Activated CD8-positive, alpha-beta T cell treated with anti-CD3 and anti-CD28 coated beads, Interleukin-2, amount 10 ng/mL, durations not matched to agents 7 days and 5 days (primary cell): ENCODE measurements around the gene MXI1. TPM values are rescaled to one million over a fixed set of nuclear protein-coding genes. Genes with fewer than 3 reads are reported as not detected.

Experiments used
- ATAC-seq: fragments of 150-1000 bp; cut with Tn5 transposase; one replicate; pipeline ENCODE4 v1.10.0; 2021; ENCODE audit warnings: moderate library complexity
- CTCF ChIA-PET: fragments of 350-600 bp; sonication (Branson Sonifier 250); formaldehyde crosslinking; loops from one replicate; lab custom pipeline; 2021; ENCODE audit warnings: antibody characterized with exemption; lab: Charles Lee
- POLR2A ChIA-PET: fragments of 350-600 bp; sonication (Branson Sonifier 250); formaldehyde crosslinking; loops from one replicate; lab custom pipeline; 2021; ENCODE audit warnings: antibody characterized with exemption; lab: Charles Lee
- DNase-seq: peaks from one replicate; pipeline ENCODE4 v3.0.0-alpha.2; 2020
- H3K27ac Mint-ChIP-seq: one replicate; pipeline ENCODE4 v1.8.0; 2021; ENCODE audit warnings: mild to moderate bottlenecking, mixed read lengths
- H3K27me3 Mint-ChIP-seq: one replicate; pipeline ENCODE4 v1.8.0; 2021; ENCODE audit warnings: low read depth, mixed read lengths
- H3K36me3 Mint-ChIP-seq: one replicate; pipeline ENCODE4 v1.8.0; 2021; ENCODE audit warnings: low read depth, mixed read lengths
- H3K4me1 Mint-ChIP-seq: one replicate; pipeline ENCODE4 v1.8.0; 2021; ENCODE audit warnings: low read depth, mixed read lengths
- H3K4me3 Mint-ChIP-seq: one replicate; pipeline ENCODE4 v1.8.0; 2021; ENCODE audit warnings: mild to moderate bottlenecking, mixed read lengths
- H3K9me3 Mint-ChIP-seq: one replicate; pipeline ENCODE4 v1.8.0; 2022; ENCODE audit warnings: mixed read lengths; ENCODE audit not compliant: insufficient read depth
- total RNA-seq, 2 experiments: library from RNA; stranded (reverse); gene quantifications; one replicate each; pipeline ENCODE4 v1.2.3, GENCODE V29; 2021

The MXI1 gene
- 10 to 100 TPM; 11.3 to 12.3 TPM for total RNA-seq

DNA sequence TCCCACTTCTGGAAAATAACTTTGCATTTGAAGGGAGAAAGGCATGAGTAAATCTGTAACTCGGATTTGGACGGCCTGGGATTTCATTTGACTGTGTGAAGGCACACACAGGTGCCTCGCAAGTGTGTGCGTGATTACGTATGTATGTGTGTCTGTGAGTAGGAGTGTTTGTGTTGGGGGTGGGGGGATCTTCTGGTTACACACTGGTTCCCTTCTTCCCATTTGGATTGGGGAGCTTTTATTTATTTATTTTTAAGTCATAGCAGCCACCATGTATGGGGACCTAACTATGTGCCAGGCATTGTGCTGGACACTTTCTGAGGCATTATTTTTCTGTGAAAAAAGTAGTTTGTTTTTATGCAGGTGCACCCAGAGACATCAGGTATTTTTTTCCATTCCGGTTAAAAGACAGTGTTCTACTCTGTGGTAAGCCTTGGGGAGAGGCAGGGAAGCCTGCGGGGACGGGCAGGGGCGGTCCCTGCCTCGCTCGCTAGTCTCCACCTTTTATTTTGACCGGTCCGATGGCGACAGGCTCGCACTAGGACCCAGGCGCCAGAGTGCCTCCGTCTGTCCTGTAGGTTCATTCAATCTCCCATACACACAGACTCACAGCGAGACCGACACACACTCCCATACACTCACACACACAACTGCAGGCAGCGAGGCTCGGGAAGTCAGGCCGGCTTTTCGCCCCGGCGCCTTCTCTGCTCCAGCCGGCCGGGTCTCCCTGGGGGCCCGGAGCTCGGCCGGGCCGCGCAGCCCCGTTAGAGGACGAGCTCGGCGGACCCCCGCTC, at the start of gene MXI1:
MXI1 (plus strand) TSS at position 595 of the 794 bp plus-strand sequence. CDS start 204 bp downstream, outside the sequence.
- peak; percentile 17 for ATAC-seq

DNA sequence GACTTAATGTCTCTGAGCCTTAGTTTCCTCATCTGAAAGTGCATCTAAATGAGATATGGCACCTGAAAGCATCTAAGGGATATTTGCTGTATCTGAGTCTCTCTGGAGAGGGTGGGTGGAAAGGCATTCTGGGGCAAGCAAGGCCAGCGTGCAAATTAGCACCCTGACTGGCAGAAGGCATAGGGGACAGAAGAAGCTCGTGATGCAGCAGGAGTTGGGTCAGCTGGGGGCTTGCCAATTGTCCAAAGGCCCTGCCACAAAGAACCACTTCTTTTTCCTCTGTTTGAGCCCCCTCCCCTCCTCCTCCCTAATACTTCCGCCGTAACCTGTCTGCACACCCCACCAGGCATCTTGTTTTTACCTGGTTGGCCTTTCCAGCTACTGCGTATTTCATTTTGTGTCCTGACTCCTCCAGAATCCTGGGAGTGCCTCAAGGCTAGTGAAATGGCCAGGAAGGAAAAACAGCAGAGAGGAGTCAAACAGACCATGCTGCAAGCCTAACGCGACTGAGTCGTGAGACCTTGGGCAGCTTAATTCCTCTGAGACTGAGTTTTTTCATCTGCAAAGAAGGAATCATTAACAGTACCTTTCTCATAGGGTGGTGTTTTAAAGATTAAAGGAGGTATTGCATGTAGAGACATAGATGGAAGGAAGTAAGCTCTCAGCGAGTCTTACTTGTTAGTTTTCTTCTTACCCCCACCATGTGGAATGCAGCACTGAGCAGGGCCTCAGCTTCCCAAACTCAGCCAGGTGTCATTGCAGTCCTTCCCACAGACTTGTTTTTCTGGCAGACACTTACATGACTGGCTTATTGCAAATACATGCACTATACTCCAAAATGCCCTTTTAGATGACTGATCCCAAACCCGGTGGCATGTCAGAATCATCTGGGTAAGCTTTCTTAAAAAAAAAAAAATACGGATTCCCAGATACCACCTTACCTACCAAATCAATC, 49.1 kb upstream of the MXI1 start:
- Mint-ChIP-seq H3K4me3 (no peak overlapping the region), H3K27ac (no peak overlapping the region), H3K27me3 (peaks cover 75% of the 10 kb centered on the region), H3K9me3 (no peaks in the 10 kb centered on the region), H3K4me1 (peaks cover 43% of the 10 kb centered on the region), H3K36me3 (no peaks in the 10 kb centered on the region)
- ATAC-seq (no peak), DNase-seq (no peak)
- CTCF ChIA-PET, result interaction anchor here (0.7 to 1.8 kb wide), 8 partner anchors 10 to 116 kb away, joined by 3 to 12 read pairs (median 4); partner anchors contain the start of gene MXI1
- POLR2A ChIA-PET, result interaction anchor here (0.5 to 1.3 kb wide), 2 partner anchors 9 to 101 kb away, joined by 3 read pairs; no protein-coding TSS in a partner anchor

More for the DNA sequence above, at the start of gene MXI1:
- peaks cover 37% of the 10 kb centered on the region for H3K27me3 Mint-ChIP-seq
- H3K4me1 Mint-ChIP-seq, result peaks cover 27% of the 10 kb centered on the region
- no peaks in the 10 kb centered on the region for H3K36me3 Mint-ChIP-seq
- peak; percentile 58 for DNase-seq
- ChIA-PET CTCF (interaction anchor here (0.6 to 11.5 kb wide), 21 partner anchors 12 to 329 kb away, joined by 3 to 89 read pairs (median 4); partner anchors contain the start of gene SMNDC1), POLR2A (no interaction called here)
- H3K9me3 Mint-ChIP-seq, result no peaks in the 10 kb centered on the region
- peak within 1 kb of the TSS; percentile 70 for H3K27ac Mint-ChIP-seq
- peak within 1 kb of the TSS; percentile 86 for H3K4me3 Mint-ChIP-seq

DNA sequence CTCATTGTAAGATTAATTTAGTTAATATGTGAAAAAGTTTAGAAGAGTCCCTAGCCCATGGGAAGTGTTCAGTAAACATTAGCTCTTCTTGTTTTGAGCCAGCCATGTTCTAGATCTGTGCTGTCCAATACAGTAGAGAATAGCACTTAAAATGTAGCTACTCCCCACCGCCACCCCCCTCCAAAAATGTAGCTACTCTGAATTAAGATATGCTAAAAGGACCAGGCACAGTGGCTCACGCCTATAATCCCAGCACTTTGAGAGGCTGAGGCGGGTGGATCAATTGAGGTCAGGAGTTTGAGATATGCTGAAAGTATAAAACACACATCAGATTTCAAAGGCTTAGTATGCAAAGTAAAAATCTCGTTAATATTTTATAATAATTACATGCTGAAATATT, 47.3 kb upstream of the MXI1 start:
- H3K36me3 Mint-ChIP-seq, result no peaks in the 10 kb centered on the region
- H3K27me3 Mint-ChIP-seq, result peaks cover 73% of the 10 kb centered on the region
- no peak overlapping the region for H3K4me3 Mint-ChIP-seq
- no peak for DNase-seq
- no peaks in the 10 kb centered on the region for H3K9me3 Mint-ChIP-seq
- ChIA-PET CTCF (interaction anchor here (0.8 kb wide), 1 partner anchor 22 kb away, joined by 4 read pairs; no protein-coding TSS in a partner anchor), POLR2A (no interaction called here)
- H3K4me1 Mint-ChIP-seq, result peaks cover 31% of the 10 kb centered on the region
- no peak for ATAC-seq
- no peak overlapping the region for H3K27ac Mint-ChIP-seq

DNA sequence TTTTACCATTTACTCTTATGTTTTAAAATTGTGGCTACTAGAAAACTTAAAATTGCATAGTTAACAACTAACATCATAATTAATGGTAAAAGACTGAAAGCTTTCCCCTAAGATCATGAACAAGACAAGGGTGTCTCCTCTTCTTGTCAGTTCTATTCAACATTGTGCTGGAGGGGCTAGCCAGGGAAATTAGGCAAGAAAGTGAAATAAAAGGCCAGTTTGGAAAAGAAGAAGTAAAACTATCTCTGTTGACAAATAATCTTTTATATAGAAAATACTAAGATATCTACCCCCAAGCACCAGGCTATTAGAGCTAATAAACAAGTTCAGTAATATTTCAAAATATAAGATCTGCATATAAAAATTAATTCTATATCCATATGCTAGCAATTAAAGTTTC, 46.9 kb upstream of the MXI1 start:
- ATAC-seq (no peak), DNase-seq (no peak)
- ChIA-PET CTCF (interaction anchor here (0.8 kb wide), 1 partner anchor 22 kb away, joined by 4 read pairs; no protein-coding TSS in a partner anchor), POLR2A (no interaction called here)
- H3K27ac Mint-ChIP-seq, result no peak overlapping the region
- peaks cover 28% of the 10 kb centered on the region for H3K4me1 Mint-ChIP-seq
- no peaks in the 10 kb centered on the region for H3K36me3 Mint-ChIP-seq
- H3K9me3 Mint-ChIP-seq, result no peaks in the 10 kb centered on the region
- no peak overlapping the region for H3K4me3 Mint-ChIP-seq
- peaks cover 73% of the 10 kb centered on the region for H3K27me3 Mint-ChIP-seq

DNA sequence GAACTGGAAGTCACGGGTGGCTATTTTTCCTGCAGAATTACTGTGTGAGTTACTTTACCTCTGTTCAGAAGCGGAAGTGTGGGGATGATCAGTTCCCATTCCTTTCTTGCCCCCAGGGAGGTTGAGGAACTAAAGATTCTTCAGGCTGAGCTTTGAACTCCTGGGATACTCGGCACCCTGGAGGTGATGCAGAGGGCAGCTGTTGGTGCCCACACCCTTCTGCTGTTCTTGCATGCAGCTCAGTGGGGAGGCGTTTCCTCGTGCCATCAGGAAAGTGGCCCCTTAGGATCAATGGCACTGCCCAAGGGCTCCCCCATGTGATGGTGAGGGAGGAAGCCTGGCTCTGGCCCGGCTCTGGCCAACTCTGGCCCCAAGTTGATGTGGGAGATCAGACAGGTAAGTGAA, 44.7 kb upstream of the MXI1 start:
- POLR2A ChIA-PET, result no interaction called here
- Mint-ChIP-seq H3K36me3 (no peaks in the 10 kb centered on the region), H3K27ac (no peak overlapping the region), H3K9me3 (no peaks in the 10 kb centered on the region), H3K27me3 (peaks cover 76% of the 10 kb centered on the region), H3K4me1 (peaks cover 7% of the 10 kb centered on the region), H3K4me3 (no peak overlapping the region)
- DNase-seq (no peak), ATAC-seq (no peak)
- CTCF ChIA-PET, result interaction anchor here (0.8 kb wide), 1 partner anchor 25 kb away, joined by 3 read pairs; no protein-coding TSS in a partner anchor

DNA sequence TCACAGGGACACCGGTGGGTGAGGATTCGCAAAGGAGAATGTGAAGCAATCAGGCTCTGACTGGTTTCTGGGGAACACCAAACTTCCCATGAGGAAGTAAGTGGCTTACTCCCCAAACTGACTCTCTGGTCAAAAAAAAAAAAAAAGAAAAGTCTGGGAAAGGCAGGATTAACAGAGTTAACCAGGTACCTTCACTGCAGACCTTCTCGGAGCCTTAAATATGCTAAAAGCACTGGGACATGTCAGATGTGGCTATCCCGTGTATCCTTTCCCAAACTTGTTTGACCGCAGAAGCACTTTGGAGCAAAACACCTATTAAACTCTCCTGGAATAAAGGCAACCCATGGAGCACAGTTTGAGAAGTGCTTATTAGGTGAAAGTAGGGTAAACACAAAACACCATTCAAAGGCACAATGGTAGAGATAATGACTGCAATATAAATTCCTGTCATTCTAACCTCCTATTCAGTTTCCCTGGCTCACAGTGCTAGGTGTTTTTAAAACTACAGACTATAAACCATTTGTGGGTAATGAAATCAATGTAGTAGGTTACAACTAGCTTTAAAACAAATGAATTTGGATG, 44.1 kb upstream of the MXI1 start:
- peaks cover 8% of the 10 kb centered on the region for H3K4me1 Mint-ChIP-seq
- DNase-seq (no peak), ATAC-seq (no peak)
- H3K27me3 Mint-ChIP-seq, result peaks cover 76% of the 10 kb centered on the region
- no peaks in the 10 kb centered on the region for H3K9me3 Mint-ChIP-seq
- no peak overlapping the region for H3K4me3 Mint-ChIP-seq
- ChIA-PET POLR2A (no interaction called here), CTCF (interaction anchor here (0.8 to 0.9 kb wide), 2 partner anchors 26 kb away, joined by 3 read pairs; no protein-coding TSS in a partner anchor)
- H3K36me3 Mint-ChIP-seq, result no peaks in the 10 kb centered on the region
- no peak overlapping the region for H3K27ac Mint-ChIP-seq

DNA sequence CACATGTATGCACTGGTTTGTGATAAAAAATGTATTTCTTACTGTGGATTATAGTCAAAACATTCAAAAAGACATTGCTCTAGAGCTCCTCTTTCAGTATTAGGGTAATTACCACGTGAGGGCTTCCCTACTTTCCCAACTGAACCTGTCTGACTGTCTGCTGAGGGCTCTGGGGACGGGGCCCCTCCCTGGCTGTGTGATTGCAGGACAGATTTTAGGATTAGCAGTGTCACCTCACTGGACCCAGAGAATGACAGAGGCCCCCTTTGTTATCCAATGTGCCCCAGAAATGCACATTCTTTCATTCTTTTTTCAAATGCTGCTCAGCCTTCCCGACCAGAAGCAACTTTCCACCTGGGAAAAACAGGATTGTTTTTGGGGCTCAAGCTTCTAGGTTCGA, 43.6 kb upstream of the MXI1 start:
- Mint-ChIP-seq H3K27me3 (peaks cover 76% of the 10 kb centered on the region), H3K9me3 (no peaks in the 10 kb centered on the region), H3K27ac (no peak overlapping the region), H3K36me3 (no peaks in the 10 kb centered on the region), H3K4me3 (no peak overlapping the region), H3K4me1 (peaks cover 11% of the 10 kb centered on the region)
- DNase-seq (no peak), ATAC-seq (no peak)
- ChIA-PET POLR2A (no interaction called here), CTCF (interaction anchor here (0.9 kb wide), 1 partner anchor 26 kb away, joined by 3 read pairs; no protein-coding TSS in a partner anchor)

DNA sequence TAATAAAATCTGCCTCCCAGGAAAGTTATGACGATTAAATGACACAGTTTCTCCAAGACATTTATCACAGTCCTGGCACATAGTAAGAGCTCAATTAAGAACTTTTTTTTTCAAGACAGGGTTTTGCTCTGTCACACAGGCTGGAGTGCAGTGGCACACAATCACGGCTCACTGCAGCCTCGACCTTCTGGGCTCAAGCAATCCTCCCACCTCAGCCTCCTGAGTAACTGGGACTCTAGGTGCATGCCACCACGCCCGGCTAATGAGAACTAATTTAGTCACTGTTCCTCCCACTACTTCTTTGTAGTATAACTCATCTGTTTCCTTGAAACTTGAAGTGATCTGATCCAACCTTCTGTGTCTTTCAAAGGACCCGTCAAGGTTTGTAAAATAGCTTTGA, 42.2 kb upstream of the MXI1 start:
- ATAC-seq, result no peak
- Mint-ChIP-seq H3K9me3 (no peaks in the 10 kb centered on the region), H3K27ac (no peak overlapping the region), H3K36me3 (no peaks in the 10 kb centered on the region), H3K4me1 (peaks cover 13% of the 10 kb centered on the region), H3K4me3 (no peak overlapping the region), H3K27me3 (peaks cover 80% of the 10 kb centered on the region)
- ChIA-PET CTCF (no interaction called here), POLR2A (no interaction called here)
- no peak for DNase-seq

DNA sequence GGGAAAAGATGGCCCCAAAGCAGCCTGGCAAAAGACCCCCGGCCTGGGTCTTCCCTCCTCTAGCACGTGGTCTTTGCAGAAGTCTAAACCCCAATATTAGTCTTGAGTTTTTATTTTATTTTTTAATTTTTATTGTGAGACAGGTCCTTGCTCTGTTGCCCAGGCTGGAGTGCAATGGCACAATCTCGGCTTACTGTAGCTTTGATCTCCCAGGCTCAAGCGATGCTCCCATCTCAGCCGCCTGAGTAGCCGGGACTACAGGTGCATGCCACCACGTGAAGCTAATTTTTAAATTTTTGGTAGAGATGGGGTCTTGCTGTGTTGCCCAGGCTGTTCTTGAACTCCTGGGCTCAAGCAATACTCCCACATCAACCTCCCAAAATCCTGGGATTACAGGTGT, 40.3 kb upstream of the MXI1 start:
- Mint-ChIP-seq H3K27me3 (peaks cover 76% of the 10 kb centered on the region), H3K4me3 (no peak overlapping the region), H3K36me3 (no peaks in the 10 kb centered on the region), H3K9me3 (no peaks in the 10 kb centered on the region), H3K27ac (no peak overlapping the region), H3K4me1 (peaks cover 16% of the 10 kb centered on the region)
- ChIA-PET POLR2A (no interaction called here), CTCF (interaction anchor here (1.3 kb wide), 1 partner anchor 10 kb away, joined by 3 read pairs; no protein-coding TSS in a partner anchor)
- DNase-seq, result peak; percentile 2
- no peak for ATAC-seq

DNA sequence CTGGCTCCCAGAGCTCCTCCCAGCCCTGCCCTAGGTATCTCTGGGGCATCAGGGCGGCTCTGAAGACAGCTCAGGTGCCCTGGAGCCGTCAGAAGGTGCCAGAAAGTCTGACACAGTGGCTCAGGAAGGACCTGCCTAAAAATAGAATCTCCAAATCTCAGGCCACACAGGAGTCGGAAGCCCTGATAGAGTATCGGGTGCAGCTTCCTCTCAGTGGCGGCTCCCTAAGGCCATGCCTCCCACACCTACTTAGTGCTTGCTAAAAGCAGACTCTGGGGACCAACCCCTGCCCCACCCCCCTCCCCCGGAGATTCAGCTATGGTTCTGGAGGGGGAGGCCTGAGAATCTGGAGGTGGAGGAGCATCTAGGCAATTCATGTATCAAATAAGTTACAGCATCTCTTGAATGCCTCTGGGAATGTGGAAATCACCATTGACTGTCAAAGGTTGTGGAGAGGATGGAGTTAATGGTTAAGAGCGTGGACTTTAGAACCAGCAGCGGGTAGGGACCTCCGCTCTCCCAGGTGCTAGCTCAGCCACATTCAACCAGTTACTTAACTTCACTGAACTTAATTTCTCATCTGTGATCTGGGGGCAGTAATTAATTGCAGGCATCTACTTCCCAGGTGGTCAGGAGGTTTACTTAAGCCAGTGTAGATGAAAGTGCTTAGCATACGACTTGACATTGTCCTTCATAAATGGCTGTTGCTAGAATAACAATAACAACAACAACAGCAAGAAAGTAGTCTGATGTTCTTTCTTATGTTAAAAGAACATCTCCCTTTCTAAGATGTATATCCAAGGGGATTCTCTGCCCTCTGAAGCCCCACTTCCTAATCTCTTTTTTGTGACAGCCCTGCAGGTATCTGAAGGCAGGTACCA, 38.6 kb upstream of the MXI1 start:
- Mint-ChIP-seq H3K4me1 (peaks cover 16% of the 10 kb centered on the region), H3K27ac (no peak overlapping the region), H3K4me3 (no peak overlapping the region), H3K27me3 (peaks cover 66% of the 10 kb centered on the region), H3K9me3 (no peaks in the 10 kb centered on the region), H3K36me3 (no peaks in the 10 kb centered on the region)
- peak; percentile 27 for DNase-seq
- ATAC-seq, result peak; percentile 44
- ChIA-PET POLR2A (interaction anchor here (0.5 kb wide), 1 partner anchor 334 kb away, joined by 3 read pairs; no protein-coding TSS in a partner anchor), CTCF (interaction anchor here (0.6 to 1.5 kb wide), 4 partner anchors 12 to 110 kb away, joined by 3 read pairs; no protein-coding TSS in a partner anchor)
